GM19463 (cell line): ENCODE data around the gene INTS14.
"Not testable (repeated sequence)": the region's sequence is repeated elsewhere in the genome, so short reads cannot be mapped to it uniquely, and the experiment has no call there.

Experiments used
- ATAC-seq: cut with Tn5 transposase; IDR thresholded peaks from one replicate; pipeline ENCODE4 v1.9.1; 2021; ENCODE audit warnings: mild to moderate bottlenecking, moderate library complexity; ENCODE audit not compliant: unreplicated experiment

INTS14 gene

DNA sequence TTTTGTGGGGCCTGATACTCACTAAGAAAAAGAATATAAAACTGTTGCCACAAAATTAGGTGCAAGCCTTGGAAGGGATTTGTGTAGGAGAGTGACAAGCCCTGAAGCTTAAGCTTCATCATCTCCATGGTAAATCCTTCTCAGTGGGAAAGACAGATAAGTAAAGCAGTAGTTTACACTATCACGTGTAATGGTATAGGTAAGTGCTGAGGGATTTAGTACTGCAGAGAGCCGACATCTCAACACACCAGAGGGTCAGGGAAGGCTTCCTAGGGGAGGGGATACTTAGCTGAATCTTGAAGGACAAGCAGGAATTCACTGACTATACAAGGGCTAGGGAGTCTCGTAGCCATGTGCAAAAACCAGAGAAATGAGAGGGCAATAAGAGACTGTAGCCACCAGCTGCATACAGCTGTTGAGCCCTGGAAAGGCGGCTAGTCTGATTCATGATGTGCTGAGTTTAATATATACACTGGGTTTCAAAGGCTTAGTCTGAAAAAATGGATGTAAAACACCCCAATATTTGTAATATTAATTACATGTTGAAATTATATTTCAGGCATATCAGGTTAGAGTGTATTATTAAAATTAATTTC, 21.9 kb upstream of the INTS14 start:
- ATAC-seq, result no peak

DNA sequence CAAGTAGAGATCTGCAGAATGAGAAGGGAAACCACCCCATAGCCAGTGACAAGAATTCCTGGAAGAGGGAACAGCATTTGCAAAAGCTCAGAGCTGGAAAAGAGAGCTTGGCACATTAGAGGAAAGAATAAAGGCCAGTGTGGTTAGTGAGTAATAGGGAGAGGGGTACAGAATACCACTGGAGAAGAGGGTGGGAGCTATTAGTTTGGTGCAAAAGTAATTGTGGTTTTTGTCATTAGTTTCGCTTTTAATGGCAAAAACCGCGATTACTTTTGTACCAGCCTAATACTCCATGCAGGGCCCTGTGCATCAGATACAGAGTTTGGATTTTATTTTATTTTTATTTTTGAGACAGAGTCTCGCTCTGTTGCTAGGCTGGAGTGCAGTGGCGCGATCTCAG, 20.6 kb upstream of the INTS14 start:
- peak; percentile 64 for ATAC-seq

DNA sequence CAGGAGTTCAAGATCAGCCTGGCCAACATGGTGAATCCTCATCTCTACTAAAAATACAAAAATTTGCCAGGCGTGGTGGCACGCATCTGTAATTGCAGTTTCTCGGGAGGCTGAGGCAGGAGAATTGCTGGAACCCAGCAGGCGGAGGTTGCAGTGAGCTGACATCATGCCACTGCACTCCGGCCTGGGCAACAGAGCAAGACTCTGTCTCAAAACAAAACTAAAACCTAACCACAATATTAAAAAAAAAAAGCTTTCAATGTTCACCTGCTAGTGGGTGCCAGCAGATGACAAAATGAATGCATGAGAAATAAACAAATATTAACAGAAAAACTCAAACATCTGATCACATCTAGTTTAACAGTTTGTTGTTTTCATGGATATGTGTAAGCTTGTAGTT, 19.8 kb upstream of the INTS14 start:
- peak; percentile 65 for ATAC-seq

DNA sequence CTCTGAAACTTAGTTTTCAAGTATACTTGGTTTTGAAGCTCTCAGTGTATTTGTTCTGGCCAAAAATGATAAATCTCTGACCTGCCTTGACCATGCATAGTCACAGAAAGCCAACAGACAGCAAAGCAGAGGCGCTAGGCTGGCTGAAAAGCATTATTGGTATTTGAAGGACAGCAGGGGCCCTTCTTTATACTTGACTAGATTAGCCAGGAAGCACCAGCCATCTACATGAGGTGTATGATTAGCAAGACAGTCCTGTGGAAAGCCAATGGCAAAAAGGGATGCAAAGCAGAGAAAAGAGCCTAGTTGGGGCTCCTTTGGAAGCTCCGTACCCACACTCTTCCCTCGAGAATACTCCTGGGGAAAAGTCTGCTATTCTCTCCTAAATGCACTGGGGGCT, 18.6 kb upstream of the INTS14 start:
- no peak for ATAC-seq

DNA sequence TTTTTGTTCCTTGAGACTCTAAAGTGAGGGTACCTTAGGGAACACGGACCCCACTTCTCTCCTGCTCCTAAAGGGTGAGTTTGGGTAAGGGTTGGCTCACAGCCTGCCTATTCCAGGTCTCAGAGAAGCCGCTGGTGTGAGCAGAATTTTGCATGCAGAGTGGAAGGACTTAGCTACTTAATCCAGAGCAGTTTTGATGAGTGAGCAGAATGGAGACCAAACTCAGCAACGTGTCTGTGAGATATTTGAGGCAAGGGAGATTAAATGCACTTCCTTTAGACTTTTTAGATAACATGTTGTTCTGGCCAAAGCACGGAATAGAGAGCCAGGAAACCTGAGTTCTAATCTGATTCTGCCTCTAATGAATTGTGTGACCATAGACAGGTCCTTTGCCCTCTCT, 15.9 kb upstream of the INTS14 start:
- ATAC-seq, result no peak

DNA sequence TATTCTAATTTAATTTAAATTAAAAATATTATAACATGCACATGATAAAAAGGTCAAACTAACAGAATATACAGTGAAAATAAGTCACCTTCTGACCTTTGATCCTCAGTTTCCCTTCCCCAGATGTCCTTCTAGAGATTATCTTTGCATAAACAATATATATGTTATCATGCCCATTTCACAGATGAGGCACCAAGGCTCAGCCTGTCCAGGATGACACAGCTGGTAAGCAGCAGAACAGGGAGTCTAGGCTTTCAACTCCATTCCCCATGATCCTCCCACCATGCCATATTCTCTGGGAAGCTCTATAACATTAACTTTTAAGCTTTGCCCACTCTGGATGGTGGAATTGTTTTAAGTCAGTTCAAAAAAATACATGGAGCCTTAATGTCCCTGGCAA, 12.2 kb upstream of the INTS14 start:
- no peak for ATAC-seq

DNA sequence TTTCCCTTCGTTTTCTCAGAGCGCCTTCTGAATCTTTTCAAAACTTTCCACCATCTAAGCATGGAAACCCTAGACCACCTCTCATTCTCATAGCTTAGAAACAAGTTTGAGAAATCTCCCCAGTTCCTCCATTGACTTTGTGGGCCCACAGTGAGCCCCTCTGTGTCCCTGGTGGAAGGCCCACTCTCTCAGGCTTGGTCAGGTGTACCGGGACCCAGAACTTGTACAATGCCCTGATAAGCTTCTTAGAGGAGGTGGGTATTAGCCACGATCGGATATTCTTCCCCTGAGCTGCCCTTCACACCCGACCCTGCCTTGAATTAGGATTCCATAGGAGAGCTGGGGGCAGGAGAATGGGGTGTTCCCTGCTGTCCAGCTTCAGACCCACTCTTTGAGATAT, 10.7 kb upstream of the INTS14 start, which contains the start of gene SLC24A1:
TSS of gene SLC24A1 (plus strand) at position 301 of the 400 bp plus-strand sequence. CDS start 2,143 bp downstream, outside the sequence.
- ATAC-seq, result no peak

DNA sequence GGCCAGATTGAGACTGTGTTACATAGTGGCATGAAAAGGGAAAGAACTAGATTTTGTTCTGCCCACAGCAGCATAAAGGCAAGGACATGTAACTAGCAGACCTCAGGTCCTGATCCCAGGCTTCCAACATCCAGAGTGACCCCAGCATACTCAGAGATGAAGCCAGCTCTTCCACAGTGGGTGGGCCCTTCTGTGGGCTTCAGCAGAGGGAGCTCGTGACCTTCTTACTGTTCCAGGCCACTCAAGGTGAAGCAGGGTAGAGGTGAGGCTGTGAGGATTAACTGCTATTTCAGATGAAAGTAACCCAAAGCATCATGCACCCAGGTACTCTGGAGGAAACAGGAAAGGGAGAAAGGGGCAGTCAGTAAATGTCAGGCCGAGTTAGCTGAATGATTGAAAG, 9.9 kb upstream of the INTS14 start:
- no peak for ATAC-seq

DNA sequence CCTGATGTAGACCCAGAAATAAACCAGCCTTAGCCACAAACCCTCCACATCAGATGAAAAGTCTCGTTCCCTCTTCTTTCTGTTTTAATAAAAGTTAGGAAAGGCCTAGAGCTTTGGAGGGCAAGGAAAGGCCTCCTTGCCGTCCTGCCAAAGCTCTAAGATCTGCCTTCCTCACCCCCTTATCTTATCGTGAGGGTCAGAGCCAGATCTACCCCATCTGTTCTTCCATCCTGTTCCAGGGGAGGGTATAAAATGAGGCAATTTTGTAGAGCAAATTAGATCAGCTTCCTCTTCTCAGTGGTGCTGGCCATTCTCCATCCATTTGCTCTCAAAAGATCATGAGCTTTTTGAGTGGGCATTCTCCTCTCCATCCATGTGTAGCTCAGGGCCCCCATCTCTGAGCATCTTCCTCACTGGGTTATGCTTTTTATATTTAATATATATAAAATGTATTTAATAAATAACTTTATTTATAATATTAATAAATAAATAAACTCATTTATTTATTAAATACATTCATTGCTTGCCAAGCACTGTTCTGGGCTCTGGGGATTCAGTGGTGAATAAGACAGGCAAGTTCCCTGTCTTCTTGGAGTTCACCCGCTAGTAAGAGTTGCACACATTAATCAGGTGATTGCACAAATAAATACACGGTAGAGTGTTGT, 8.8 kb upstream of the INTS14 start:
- no peak for ATAC-seq

DNA sequence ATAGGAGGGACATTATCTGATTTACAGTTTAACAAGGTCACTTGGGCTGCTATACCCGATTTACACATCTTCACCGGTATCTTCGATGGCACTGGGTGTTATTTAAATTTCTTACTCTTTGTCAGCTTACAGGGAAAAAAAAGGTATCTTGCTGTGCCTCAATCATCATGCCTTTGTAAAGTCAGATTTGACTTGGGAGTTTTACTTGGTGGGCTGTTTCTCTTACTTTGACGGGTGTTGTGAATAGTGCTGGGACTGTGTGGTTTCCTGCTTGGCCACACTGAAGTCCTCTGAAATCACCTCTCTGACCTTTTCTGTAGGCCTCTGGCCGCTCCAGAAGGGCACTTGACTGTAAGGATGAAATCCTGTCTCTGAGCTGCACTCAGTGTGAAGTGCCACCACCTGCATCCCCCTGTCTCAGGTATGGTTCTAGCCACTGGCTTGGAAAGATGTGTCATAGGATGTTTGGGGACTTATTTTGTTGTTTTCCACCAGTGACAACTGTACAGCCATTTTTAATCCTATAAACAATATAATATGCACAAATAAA, 7.7 kb upstream of the INTS14 start:
- ATAC-seq, result no peak

DNA sequence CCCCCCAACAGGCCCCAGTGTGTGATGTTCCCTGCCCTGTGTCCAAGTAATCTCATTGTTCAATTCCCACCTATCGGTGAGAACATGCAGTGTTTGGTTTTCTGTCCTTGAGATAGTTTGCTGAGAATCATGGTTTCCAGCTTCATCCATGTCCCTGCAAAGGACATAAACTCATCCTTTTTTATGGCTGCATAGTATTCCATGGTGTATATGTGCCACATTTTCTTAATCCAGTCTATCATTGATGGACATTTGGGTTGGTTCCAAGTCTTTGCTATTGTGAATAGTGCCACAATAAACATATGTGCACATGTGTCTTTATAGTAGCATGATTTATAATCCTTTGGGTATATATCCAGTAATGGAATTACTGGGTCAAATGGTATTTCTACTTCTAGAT, 5.0 kb upstream of the INTS14 start:
- not testable (repeated sequence) for ATAC-seq

DNA sequence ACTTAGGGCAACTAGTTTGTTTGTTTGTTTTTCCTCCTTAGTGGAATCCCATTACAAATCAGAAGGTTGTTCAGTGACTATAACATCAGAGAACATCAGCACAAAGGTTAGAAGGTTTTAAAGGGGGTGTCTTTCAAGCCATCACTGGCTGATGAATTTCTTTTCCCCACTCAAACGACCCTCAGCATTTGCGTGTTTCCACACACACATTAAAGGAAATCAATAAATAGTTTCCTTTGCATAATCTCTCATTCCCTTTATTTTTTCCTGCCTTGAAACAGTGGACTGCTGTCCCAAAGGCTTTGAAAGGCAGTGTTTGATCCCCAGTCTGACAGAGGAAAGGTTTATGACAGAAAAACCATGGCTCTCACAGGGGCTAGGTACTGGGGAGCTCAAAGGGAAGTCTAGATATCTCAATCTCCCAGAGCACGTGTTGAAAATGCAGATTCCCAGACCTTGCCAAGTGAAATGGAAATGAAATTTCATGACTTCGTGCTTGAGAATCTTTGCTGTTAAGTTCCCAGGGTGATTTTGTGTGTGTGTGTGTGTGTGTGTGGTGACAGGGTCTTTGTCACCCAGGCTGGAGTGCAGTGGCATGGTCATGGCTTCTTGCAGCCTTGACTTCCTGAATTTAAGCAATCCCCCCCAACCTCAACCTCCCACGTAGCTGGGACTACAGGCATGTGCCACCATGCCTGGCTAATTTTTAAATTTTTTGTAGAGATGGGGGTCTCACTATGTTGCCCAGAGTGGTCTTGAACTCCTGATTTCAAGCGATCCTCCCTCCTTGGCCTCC, 2.2 kb upstream of the INTS14 start:
- no peak for ATAC-seq

DNA sequence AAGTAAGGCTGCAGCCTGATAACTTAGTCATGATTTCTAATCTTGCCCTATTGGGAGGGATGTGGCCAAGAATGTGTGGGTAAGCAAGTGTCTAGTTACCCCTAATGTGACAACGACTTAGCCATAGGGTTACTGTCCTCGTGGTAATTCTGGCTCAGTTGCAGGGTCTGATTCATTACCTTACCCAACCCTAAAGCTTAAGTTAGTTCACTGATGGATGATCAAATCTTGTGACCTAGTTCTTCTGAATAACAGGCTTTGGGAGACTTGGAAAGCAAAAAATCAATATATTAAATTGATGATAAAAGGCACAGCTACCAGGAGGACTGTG, 1.6 kb upstream of the INTS14 start:
- no peak for ATAC-seq

DNA sequence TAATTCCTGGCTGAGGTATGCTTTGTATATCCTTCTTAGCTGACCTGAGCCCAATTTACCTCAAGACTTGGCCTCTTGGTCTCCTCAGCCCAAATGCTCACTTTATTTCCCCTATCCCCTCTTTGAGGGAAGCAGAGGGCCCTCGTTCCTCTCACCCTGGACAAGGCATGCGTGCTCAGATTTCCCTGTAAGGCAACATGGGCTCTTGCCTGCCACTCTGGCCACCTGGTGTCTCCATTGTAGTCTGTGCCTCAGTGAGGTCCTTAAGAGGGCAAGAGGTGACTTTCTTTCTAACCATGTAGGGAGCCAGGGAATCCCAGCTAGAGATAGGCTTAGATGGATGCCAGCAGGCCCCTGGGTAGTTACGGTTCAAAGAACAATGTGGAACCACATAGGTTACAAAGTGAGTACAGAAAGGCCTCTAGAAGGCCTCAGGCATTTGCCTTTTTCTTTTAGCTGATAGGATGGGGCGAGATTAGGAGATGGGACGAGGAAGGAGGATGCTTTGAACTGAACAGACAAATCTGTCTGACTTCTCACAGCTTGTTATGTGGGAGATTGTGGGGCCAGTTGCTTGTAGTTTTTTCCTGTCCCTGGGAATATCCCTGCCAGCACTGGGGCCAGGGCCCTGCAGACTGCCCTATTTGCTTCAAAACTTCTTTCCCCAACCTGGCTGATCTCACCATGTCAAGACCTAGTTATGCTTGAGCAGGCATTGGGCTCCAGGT, 1.1 kb upstream of the INTS14 start:
- no peak for ATAC-seq

DNA sequence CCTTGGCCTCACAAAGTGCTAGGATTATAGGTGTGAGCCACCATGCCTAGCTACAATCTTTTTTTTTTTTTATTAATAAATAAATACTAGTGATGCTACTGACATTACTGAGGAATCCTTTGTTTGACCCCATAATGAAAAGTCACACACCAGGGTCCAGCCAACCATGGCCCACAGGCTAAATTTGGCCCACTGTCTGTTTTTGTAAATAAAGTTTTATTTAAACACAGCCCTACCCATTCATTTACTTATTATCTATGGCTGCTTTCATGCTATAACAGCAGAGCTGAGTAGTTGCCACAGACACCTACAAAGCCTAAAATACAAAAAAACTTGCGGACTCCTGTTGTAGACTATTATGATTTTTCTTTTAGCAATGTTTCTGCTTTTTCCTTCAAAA, 7.4 kb downstream of the INTS14 start:
- ATAC-seq, result no peak

DNA sequence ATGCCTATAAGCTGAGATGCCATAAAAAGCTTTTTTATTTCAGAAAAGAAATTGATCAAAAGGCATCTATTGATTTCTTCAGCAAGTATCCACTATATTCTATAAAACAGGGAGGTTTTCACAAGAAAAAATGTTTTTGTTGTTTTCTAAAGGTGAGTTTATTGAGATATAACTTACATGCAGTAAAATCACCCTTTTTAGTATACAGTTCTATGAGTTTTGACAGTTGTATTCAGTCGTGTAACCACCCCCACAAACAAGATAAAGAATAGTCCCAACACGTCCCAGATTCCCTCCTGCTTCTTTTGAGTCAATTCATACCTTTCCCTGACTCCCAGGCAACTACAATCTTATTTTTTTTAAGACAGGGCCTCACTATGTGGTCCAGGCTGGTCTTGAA, 7.8 kb downstream of the INTS14 start:
- ATAC-seq, result no peak

DNA sequence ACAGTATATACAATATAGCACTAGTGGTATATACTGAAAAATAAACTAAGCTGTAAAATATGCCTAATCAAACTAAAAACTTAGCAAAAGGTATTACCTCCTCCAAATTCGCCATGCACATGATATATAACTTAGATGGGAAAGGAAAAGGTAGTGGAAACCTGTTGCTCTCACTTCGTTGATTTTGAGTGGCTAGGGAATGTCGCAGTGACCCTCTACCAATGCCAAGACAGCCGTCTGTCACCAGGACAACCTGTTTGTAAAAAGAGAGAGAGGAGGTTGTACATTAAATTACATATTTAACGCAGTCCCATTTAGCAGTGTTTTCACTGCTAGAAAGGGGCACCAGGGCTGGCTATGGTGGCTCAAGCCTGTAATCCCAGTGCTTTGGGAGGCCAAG, 11.3 kb downstream of the INTS14 start:
- no peak for ATAC-seq

DNA sequence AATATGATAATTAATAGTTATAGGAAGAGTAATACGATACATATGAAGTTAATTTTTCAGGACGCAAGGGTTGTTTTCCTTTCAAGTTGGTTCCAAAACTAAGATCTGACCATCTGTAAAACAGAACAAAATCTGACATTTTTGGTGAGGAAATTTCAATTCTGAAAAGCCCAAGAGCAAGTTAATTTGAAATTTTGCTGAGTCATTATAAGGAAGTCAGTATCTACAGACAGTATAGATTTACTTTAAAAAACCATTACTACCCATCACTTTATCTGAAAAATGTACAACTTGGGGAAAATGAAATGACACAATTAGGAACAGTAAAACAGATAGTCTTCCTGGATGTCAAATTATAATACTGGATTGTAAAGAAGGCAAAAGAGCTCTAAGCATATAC, 12.5 kb downstream of the INTS14 start:
- ATAC-seq, result no peak

DNA sequence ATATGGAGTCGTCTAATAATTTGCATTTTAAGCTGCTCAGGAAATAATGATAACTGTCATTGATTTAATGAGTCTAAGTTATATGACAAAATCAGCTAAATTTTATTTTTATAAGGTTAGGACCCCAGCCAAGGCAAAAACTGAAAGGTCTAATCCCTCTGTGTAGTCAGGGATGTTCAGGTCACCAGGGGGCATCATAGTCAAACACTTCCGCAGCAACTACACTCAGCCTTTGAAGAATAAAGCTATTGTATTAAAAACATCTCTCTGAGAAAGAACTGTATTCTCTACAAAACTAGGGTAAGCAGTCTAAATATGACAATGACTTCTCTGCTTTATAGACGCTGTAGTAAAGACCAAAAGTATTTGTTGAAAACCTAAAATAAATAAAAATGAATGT, 15.0 kb downstream of the INTS14 start:
- no peak for ATAC-seq

DNA sequence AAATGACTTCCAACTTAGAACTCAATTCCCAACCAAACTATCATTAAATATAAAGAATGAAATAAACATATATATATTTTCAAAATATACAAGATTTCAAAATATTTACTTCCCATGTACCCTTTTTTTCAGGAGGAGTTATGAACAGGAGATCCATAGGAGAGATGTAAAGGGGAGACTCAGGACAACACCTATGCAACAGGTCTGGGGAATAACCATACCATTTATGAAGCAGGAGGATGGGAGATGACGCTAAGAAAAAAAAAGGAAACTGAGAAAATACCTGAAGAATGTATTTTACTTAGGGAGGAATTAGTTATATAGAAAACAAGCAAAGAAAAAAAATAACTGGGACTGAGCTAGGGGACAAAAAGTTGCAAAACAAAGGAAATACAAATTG, 23.8 kb downstream of the INTS14 start:
- no peak for ATAC-seq

DNA sequence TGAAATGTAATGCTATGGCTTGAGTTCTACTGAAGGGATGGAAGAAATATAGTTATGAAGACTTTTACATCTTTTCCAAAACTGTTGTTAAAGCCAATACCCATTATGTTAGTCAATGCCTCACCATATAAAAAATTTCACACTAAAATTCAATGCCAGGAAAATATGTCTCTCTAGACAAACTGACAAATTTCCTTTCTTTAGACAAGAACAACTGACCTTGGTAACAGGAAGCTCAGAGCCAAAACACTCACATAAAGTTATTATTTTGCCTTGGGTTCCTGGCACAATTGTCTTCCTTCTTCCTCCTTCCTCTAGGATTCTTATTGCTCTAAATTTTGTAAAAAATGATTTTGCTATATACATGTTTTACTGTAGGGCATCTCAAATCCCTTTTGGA, 26.7 kb downstream of the INTS14 start:
- ATAC-seq, result no peak
